ENCODE results near the gene AP5S1.
A peak's percentile ranks its signal among the peaks of the same experiment; 100 is the strongest.

GRCh38 chr20:3871550-3872265, 51.4 kb downstream of the AP5S1 start:
- TF ChIP-seq USF2 (IDR thresholded peaks at IDR 0.05; ENCODE audit: low read depth, low read length) (no peak), CTCF (conservative IDR thresholded peaks at IDR 0.05; ENCODE audit: low read depth, low read length) (no peak), RAD21 (IDR thresholded peaks at IDR 0.05; ENCODE audit: low read length) (no peak), RFX5 (IDR thresholded peaks at IDR 0.05; ENCODE audit: low read depth, low read length) (no peak), POLR2A (IDR thresholded peaks at IDR 0.05; ENCODE audit: low read depth, low read length) (no peak), NFE2L2 (IDR thresholded peaks at IDR 0.05; ENCODE audit: low read depth, low read length) (no peak), MXI1 (IDR thresholded peaks at IDR 0.05; ENCODE audit: borderline replicate concordance, low read depth, low read length) (no peak), CEBPB (IDR thresholded peaks at IDR 0.05; ENCODE audit: low read depth, low read length) (0 out of 2 replicates have a peak, but pooled peaks have one; percentile 12), ELK1 (IDR thresholded peaks at IDR 0.05; ENCODE audit: borderline replicate concordance, low read depth, low read length) (no peak), BHLHE40 (IDR thresholded peaks at IDR 0.05; ENCODE audit: low read depth, low read length) (no peak), SMC3 (IDR thresholded peaks at IDR 0.05; ENCODE audit: low read depth, low read length) (no peak), MAFK (IDR thresholded peaks at IDR 0.05; ENCODE audit: low read depth, low read length) (no peak), MAZ (IDR thresholded peaks at IDR 0.05; ENCODE audit: borderline replicate concordance, low read depth, low read length) (no peak)

Data from IMR-90 (cell line).